ENCODE data around the gene TMC6. TPM values are rescaled to one million over a fixed set of nuclear protein-coding genes. Genes with fewer than 3 reads are reported as not detected.

TMC6 gene
- total and polyA plus RNA-seq, 4 donors = 7.7 to 61.9 (median 13.3) TPM

GRCh38 chr17:78105101-78105500, 23.5 kb downstream of the TMC6 start:
- no peak for DNase-seq (ENCODE audit: low spot score)
- H3K4me3 ChIP-seq (ENCODE audit: low read depth in 1 of 3, low read length in 3 of 3) = no peak overlapping the region

DNA sequence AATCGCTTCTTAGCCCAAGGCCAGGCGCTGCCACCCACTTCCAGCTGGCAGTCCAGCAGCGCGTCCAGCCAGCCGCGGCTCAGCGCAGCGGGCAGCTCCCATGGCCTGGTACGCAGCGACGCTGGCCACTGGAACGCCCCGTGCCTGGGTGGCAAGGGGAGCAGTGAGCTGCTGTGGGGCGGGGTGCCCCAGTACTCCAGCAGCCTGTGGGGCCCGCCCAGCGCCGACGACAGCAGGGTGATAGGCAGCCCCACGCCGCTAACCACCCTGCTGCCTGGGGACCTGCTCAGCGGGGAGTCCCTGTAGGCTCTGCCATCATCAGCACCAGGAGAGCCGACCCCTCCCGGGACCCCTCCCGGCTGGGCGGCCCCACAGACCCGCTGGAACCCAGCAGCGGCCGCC, 24.0 kb downstream of the TMC6 start:
- H3K4me3 ChIP-seq (ENCODE audit: low read depth in 1 of 3, low read length in 3 of 3) = no peak overlapping the region
- DNase-seq (ENCODE audit: low spot score) = no peak
- H3K4me1 ChIP-seq (ENCODE audit: control insufficient read depth in 4 of 4, insufficient read depth in 4 of 4, low read length in 3 of 4) = no peaks in the 10 kb centered on the region
- WGBS = 97% methylated on average over 28 of the region's 28 CpGs
- H3K27ac ChIP-seq (ENCODE audit: low read depth in 1 of 2, low read length in 2 of 2) = no peak overlapping the region
- H3K27me3 ChIP-seq (ENCODE audit: control insufficient read depth in 4 of 4, insufficient read depth in 4 of 4, low read length in 3 of 4) = no peaks in the 10 kb centered on the region
- H3K9ac ChIP-seq (ENCODE audit: low read depth in 1 of 2, low read length in 2 of 2) = no peak overlapping the region
- H3K9me3 ChIP-seq (ENCODE audit: control insufficient read depth in 4 of 4, low read length in 3 of 4) = no peaks in the 10 kb centered on the region
- H3K36me3 ChIP-seq (ENCODE audit: control insufficient read depth in 4 of 4, insufficient read depth in 3 of 4, low read depth in 1 of 4, low read length in 3 of 4) = peaks cover 3 to 35% (median 13%) of the 10 kb centered on the region in 4 donors
- TF ChIP-seq RAD21 (IDR thresholded peaks at IDR 0.05) (no peak), ATF3 (IDR thresholded peaks at IDR 0.05) (no peak), JUND (IDR thresholded peaks at IDR 0.05) (no peak), EGR1 (IDR thresholded peaks at IDR 0.05; ENCODE audit: low read depth in 2 of 2) (no peak), CTCF (IDR thresholded peaks at IDR 0.05; ENCODE audit: low read depth, low read length, missing input control) (no peak), GABPA (IDR thresholded peaks at IDR 0.05 in 1 of 2, conservative IDR thresholded peaks at IDR 0.05 in 1 of 2) (no peak), RXRA (IDR thresholded peaks at IDR 0.05) (no peak)
- TF ChIP-seq, protein P1, sequence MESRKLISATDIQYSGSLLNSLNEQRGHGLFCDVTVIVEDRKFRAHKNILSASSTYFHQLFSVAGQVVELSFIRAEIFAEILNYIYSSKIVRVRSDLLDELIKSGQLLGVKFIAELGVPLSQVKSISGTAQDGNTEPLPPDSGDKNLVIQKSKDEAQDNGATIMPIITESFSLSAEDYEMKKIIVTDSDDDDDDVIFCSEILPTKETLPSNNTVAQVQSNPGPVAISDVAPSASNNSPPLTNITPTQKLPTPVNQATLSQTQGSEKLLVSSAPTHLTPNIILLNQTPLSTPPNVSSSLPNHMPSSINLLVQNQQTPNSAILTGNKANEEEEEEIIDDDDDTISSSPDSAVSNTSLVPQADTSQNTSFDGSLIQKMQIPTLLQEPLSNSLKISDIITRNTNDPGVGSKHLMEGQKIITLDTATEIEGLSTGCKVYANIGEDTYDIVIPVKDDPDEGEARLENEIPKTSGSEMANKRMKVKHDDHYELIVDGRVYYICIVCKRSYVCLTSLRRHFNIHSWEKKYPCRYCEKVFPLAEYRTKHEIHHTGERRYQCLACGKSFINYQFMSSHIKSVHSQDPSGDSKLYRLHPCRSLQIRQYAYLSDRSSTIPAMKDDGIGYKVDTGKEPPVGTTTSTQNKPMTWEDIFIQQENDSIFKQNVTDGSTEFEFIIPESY (IDR thresholded peaks at IDR 0.05) = no peak

More at GRCh38 chr17:78105101-78105500, 23.5 kb downstream of the TMC6 start:
- Histone ChIP-seq H3K4me1 (ENCODE audit: control insufficient read depth in 4 of 4, insufficient read depth in 4 of 4, low read length in 3 of 4) (no peaks in the 10 kb centered on the region), H3K9me3 (ENCODE audit: control insufficient read depth in 4 of 4, low read length in 3 of 4) (no peaks in the 10 kb centered on the region), H3K27me3 (ENCODE audit: control insufficient read depth in 4 of 4, insufficient read depth in 4 of 4, low read length in 3 of 4) (no peaks in the 10 kb centered on the region), H3K9ac (ENCODE audit: low read depth in 1 of 2, low read length in 2 of 2) (no peak overlapping the region), H3K27ac (ENCODE audit: low read depth in 1 of 2, low read length in 2 of 2) (no peak overlapping the region), H3K36me3 (ENCODE audit: control insufficient read depth in 4 of 4, insufficient read depth in 3 of 4, low read depth in 1 of 4, low read length in 3 of 4) (peaks cover 3 to 35% (median 13%) of the 10 kb centered on the region in 4 donors)
- no peak for TF ChIP-seq NR2F2 (IDR thresholded peaks at IDR 0.05)
- no peak for TF ChIP-seq ATF3 (IDR thresholded peaks at IDR 0.05)
- TF ChIP-seq RAD21 (IDR thresholded peaks at IDR 0.05) = no peak
- no peak for TF ChIP-seq SP1 (IDR thresholded peaks at IDR 0.05)
- TF ChIP-seq RXRA (IDR thresholded peaks at IDR 0.05) = no peak
- TF ChIP-seq GABPA (IDR thresholded peaks at IDR 0.05 in 1 of 2, conservative IDR thresholded peaks at IDR 0.05 in 1 of 2) = no peak
- TF ChIP-seq HNF4G (IDR thresholded peaks at IDR 0.05) = no peak
- no peak for TF ChIP-seq YY1 (IDR thresholded peaks at IDR 0.05)
- TF ChIP-seq, protein P2, sequence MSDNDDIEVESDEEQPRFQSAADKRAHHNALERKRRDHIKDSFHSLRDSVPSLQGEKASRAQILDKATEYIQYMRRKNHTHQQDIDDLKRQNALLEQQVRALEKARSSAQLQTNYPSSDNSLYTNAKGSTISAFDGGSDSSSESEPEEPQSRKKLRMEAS (IDR thresholded peaks at IDR 0.05) = no peak
- TF ChIP-seq CTCF (IDR thresholded peaks at IDR 0.05; ENCODE audit: low read depth, low read length, missing input control) = no peak
- no peak for TF ChIP-seq JUND (IDR thresholded peaks at IDR 0.05)
- 93% methylated on average over 16 of the region's 16 CpGs for WGBS
